ENCODE data around the gene SORCS2. TPM values are rescaled to one million over a fixed set of nuclear protein-coding genes. Genes with fewer than 3 reads are reported as not detected.

The SORCS2 gene
- total and polyA plus RNA-seq, 2 of the 4 experiments (the other 2 are of a cell fraction) = 0.36 to 0.62 TPM

DNA sequence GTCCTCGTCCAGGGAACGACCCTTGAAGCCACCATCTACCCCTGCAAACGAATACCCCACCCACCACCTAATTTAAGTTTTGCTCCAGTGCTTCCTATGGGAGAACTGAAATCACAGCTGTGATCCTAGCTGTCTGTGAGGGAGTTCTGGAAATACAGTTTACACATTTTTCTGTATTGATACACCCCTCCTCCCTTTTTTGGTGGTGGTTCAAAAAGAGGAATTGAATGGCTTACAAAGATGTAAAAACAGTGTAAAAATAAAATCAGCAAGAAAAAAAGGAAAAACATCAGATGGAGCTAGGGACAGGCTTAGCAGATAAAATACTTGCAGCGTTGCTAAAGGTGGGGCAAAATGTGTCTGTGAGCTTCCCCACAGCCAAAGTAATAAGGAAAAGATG lies 86.6 kb downstream of the SORCS2 start:
- Histone ChIP-seq H2BK15ac (ENCODE audit: low read depth, low read length) (no peak overlapping the region), H3K4me3 (ENCODE audit: insufficient read depth, low read depth, low read length) (no peak overlapping the region), H3K4me1 (ENCODE audit: control insufficient read depth, insufficient read depth, low read length) (no peaks in the 10 kb centered on the region), H2BK5ac (ENCODE audit: low read depth, low read length, poor library complexity, severe bottlenecking) (no peak overlapping the region), H2AK9ac (replicated peaks; ENCODE audit: low read depth, low read length, poor library complexity) (no peak overlapping the region), H2BK20ac (ENCODE audit: low read depth, low read length) (no peak overlapping the region), H3K23ac (ENCODE audit: low read depth, low read length) (no peak overlapping the region), H4K8ac (ENCODE audit: low read depth in 2 of 2, low read length in 2 of 2) (no peak overlapping the region), H4K91ac (ENCODE audit: insufficient read depth, low read depth, low read length) (no peak overlapping the region), H3K14ac (replicated peaks; ENCODE audit: low read depth, low read length) (no peak overlapping the region), H2AK5ac (ENCODE audit: low read depth, low read length) (no peak overlapping the region), H4K20me1 (ENCODE audit: insufficient read depth, low read length) (no peaks in the 10 kb centered on the region), H4K5ac (ENCODE audit: low read depth, low read length) (no peak overlapping the region), H3K27me3 (ENCODE audit: control insufficient read depth, insufficient read depth, low read length) (peaks cover 64% of the 10 kb centered on the region), H3K79me1 (ENCODE audit: low read depth in 1 of 2, low read length in 2 of 2) (no peaks in the 10 kb centered on the region), H2AFZ (replicated peaks; ENCODE audit: low read length, poor library complexity) (no peak overlapping the region), H2BK120ac (ENCODE audit: low read depth, low read length) (no peak overlapping the region), H3K9me1 (ENCODE audit: insufficient read depth, low read length) (no peaks in the 10 kb centered on the region), H3K56ac (ENCODE audit: extremely low read depth, insufficient read depth, low read length) (no peak overlapping the region), H3K27ac (ENCODE audit: insufficient read depth, low read length) (no peak overlapping the region), H3K4me2 (ENCODE audit: low read depth, low read length) (no peak overlapping the region), H3K9ac (ENCODE audit: low read depth, low read length) (no peak overlapping the region), H3K36me3 (ENCODE audit: control insufficient read depth, insufficient read depth, low read length) (no peaks in the 10 kb centered on the region), H3K4ac (ENCODE audit: low read depth, low read length) (no peak overlapping the region), H3K18ac (ENCODE audit: low read depth, low read length) (no peak overlapping the region), H3K9me3 (ENCODE audit: control insufficient read depth, insufficient read depth, low read length) (no peaks in the 10 kb centered on the region)
- no TSS peak for BruUV-seq (replicated peaks)
- dilution Hi-C loops (cut with HindIII; ENCODE audit: low sequenced_read_pairs, unreplicated experiment) (no loop called here), in situ Hi-C loops (cut with MboI; ENCODE audit: low sequenced_read_pairs) (no loop called here), intact Hi-C loops (cut with micrococcal nuclease) (no loop called here)
- no peak for DNase-seq
- WGBS, 2 experiments (ENCODE audit: extremely low coverage in 2 of 2, insufficient read length in 1 of 2) = no CpG with 5 or more reads among the region's 4 CpGs
- ChIA-PET CTCF (no interaction called here), POLR2A (ENCODE audit: unreplicated experiment) (no interaction called here)
- no peak for TF ChIP-seq SMC3 (IDR thresholded peaks at IDR 0.05; ENCODE audit: low read depth, low read length)
- TF ChIP-seq CEBPB (IDR thresholded peaks at IDR 0.05; ENCODE audit: low read depth, low read length) = no peak
- no peak for TF ChIP-seq MAFK (IDR thresholded peaks at IDR 0.05; ENCODE audit: low read depth, low read length)
- TF ChIP-seq RCOR1 (IDR thresholded peaks at IDR 0.05; ENCODE audit: insufficient replicate concordance, low read length) = no peak
- TF ChIP-seq RAD21 (IDR thresholded peaks at IDR 0.05; ENCODE audit: low read length) = no peak
- TF ChIP-seq, protein P1, sequence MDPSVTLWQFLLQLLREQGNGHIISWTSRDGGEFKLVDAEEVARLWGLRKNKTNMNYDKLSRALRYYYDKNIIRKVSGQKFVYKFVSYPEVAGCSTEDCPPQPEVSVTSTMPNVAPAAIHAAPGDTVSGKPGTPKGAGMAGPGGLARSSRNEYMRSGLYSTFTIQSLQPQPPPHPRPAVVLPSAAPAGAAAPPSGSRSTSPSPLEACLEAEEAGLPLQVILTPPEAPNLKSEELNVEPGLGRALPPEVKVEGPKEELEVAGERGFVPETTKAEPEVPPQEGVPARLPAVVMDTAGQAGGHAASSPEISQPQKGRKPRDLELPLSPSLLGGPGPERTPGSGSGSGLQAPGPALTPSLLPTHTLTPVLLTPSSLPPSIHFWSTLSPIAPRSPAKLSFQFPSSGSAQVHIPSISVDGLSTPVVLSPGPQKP (IDR thresholded peaks at IDR 0.05; ENCODE audit: borderline replicate concordance, low read depth, low read length) = no peak
- TF ChIP-seq, protein P2, sequence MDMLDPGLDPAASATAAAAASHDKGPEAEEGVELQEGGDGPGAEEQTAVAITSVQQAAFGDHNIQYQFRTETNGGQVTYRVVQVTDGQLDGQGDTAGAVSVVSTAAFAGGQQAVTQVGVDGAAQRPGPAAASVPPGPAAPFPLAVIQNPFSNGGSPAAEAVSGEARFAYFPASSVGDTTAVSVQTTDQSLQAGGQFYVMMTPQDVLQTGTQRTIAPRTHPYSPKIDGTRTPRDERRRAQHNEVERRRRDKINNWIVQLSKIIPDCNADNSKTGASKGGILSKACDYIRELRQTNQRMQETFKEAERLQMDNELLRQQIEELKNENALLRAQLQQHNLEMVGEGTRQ (IDR thresholded peaks at IDR 0.05; ENCODE audit: low read depth, low read length) = no peak
- no peak for TF ChIP-seq BHLHE40 (IDR thresholded peaks at IDR 0.05; ENCODE audit: low read depth, low read length)
- no peak for TF ChIP-seq CHD1 (IDR thresholded peaks at IDR 0.05; ENCODE audit: low read depth, low read length)
- TF ChIP-seq POLR2A (IDR thresholded peaks at IDR 0.05; ENCODE audit: low read depth, low read length) = no peak
- TF ChIP-seq MAZ (IDR thresholded peaks at IDR 0.05; ENCODE audit: borderline replicate concordance, low read depth, low read length) = no peak
- no peak for TF ChIP-seq NFE2L2 (IDR thresholded peaks at IDR 0.05; ENCODE audit: low read depth, low read length)
- ATAC-seq (ENCODE audit: low read depth) = no peak
